ENCODE results near the gene GSK3A.

DNA sequence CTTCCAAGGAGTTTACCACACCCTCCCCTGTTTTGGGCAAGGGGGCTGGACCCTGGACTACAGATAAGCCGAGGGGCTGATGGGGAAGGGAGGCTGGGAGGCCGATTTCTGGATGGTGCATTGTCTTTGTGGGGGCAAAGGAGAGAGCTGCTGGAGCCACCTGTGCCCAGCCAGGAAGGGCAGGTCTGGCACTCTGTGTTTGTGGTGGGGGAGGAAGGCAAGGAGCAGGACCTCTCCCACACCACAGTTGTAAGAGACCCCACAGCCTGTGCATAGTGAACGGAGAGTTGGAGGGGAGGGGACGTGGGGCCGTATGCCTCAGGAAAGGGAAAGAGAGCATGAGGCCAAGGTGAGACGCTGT lies 43.6 kb upstream of the GSK3A start:
- no peak for TF ChIP-seq POLR2A (IDR thresholded peaks at IDR 0.05; ENCODE audit: low read depth)
- TF ChIP-seq, protein P1, sequence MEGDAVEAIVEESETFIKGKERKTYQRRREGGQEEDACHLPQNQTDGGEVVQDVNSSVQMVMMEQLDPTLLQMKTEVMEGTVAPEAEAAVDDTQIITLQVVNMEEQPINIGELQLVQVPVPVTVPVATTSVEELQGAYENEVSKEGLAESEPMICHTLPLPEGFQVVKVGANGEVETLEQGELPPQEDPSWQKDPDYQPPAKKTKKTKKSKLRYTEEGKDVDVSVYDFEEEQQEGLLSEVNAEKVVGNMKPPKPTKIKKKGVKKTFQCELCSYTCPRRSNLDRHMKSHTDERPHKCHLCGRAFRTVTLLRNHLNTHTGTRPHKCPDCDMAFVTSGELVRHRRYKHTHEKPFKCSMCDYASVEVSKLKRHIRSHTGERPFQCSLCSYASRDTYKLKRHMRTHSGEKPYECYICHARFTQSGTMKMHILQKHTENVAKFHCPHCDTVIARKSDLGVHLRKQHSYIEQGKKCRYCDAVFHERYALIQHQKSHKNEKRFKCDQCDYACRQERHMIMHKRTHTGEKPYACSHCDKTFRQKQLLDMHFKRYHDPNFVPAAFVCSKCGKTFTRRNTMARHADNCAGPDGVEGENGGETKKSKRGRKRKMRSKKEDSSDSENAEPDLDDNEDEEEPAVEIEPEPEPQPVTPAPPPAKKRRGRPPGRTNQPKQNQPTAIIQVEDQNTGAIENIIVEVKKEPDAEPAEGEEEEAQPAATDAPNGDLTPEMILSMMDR (IDR thresholded peaks at IDR 0.05) = no peak
- TF ChIP-seq POLR2AphosphoS5 (IDR thresholded peaks at IDR 0.05) = no peak
